GM23248 (cell line): ENCODE results near the gene CEBPA. TPM values are rescaled to one million over a fixed set of nuclear protein-coding genes. Genes with fewer than 3 reads are reported as not detected.

Experiments used
- DNase-seq: peaks from one replicate; pipeline ENCODE4 v3.0.0-alpha.2; 2015
- H2AFZ ChIP-seq: fragments of 200-600 bp; sonication (generic); 2 replicates; pipeline ENCODE4 v1.6.1; 2016; ENCODE audit warnings: antibody characterized with exemption
- H3F3A ChIP-seq: fragments of 200-600 bp; sonication (generic); 2 replicates; pipeline ENCODE4 v1.6.1; 2016; ENCODE audit warnings: mild to moderate bottlenecking, antibody characterized with exemption, mixed run types; ENCODE audit not compliant: insufficient read depth
- H3K27ac ChIP-seq: fragments of 200-600 bp; sonication (generic); 2 replicates; pipeline ENCODE4 v1.5.1; 2016; ENCODE audit warnings: mild to moderate bottlenecking
- H3K27me3 ChIP-seq: fragments of 200-600 bp; sonication (generic); replicated peaks from 2 replicates; pipeline ENCODE4 v1.6.1; 2016; ENCODE audit warnings: mild to moderate bottlenecking; ENCODE audit not compliant: insufficient read depth
- H3K36me3 ChIP-seq: fragments of 200-600 bp; sonication (generic); 2 replicates; pipeline ENCODE4 v1.6.1; 2016; ENCODE audit warnings: low read depth, mild to moderate bottlenecking
- H3K4me1 ChIP-seq: fragments of 200-600 bp; sonication (generic); 2 replicates; pipeline ENCODE4 v1.6.1; 2016; ENCODE audit warnings: mild to moderate bottlenecking; ENCODE audit not compliant: insufficient read depth
- H3K4me2 ChIP-seq: fragments of 200-600 bp; sonication (generic); one replicate; pipeline ENCODE4 v1.6.1; 2016; ENCODE audit warnings: mild to moderate bottlenecking; ENCODE audit not compliant: unreplicated experiment
- H3K4me3 ChIP-seq: fragments of 200-600 bp; sonication (generic); 2 replicates; pipeline ENCODE4 v1.5.1; 2016; ENCODE audit warnings: mild to moderate bottlenecking
- H3K79me2 ChIP-seq: fragments of 200-600 bp; sonication (generic); 2 replicates; pipeline ENCODE4 v1.6.1; 2016; ENCODE audit warnings: mild to moderate bottlenecking; ENCODE audit not compliant: insufficient read depth
- H3K9ac ChIP-seq: fragments of 200-600 bp; sonication (generic); 2 replicates; pipeline ENCODE4 v1.6.1; 2016; ENCODE audit warnings: mild to moderate bottlenecking
- H3K9me2 ChIP-seq: fragments of 200-600 bp; sonication (generic); 2 replicates; pipeline ENCODE4 v1.6.1; 2016; ENCODE audit warnings: mixed run types, mild to moderate bottlenecking, moderate library complexity; ENCODE audit not compliant: insufficient read depth
- H3K9me3 ChIP-seq: fragments of 200-600 bp; sonication (generic); one replicate; pipeline ENCODE4 v1.6.1; 2017; ENCODE audit warnings: low read depth
- H4K20me1 ChIP-seq: fragments of 200-600 bp; sonication (generic); 2 replicates; pipeline ENCODE4 v1.6.0; 2016; ENCODE audit not compliant: insufficient read depth
- EZH2 ChIP-seq: fragments of 200-600 bp; sonication (generic); IDR thresholded peaks from 2 replicates; pipeline ENCODE4 v1.6.1; 2018; ENCODE audit warnings: antibody characterized with exemption, mild to moderate bottlenecking; ENCODE audit not compliant: insufficient read depth, poor library complexity, severe bottlenecking
- EZH2phosphoT487 ChIP-seq: fragments of 200-600 bp; sonication (generic); IDR thresholded peaks from 2 replicates; pipeline ENCODE4 v1.6.1; 2018; ENCODE audit warnings: antibody characterized with exemption, moderate library complexity, mild to moderate bottlenecking, low read depth; ENCODE audit not compliant: insufficient read depth
- WGBS, 2 experiments: methylation state at CpG; one replicate each; pipeline ENCODE4 v1.1.6; 2015 to 2017; ENCODE audit warnings: low lambda C conversion rate in 2 of 2, low coverage in 1 of 2; ENCODE audit errors: missing lambda C conversion rate in 2 of 2; 5-methylcytosine and 5-hydroxymethylcytosine counted together
- in situ Hi-C: fragments of 300-500 bp; cut with MboI; formaldehyde crosslinking; loops from 2 replicates; pipeline ENCODE4 v1.15.0; 2020
- polyA plus RNA-seq: library from polyadenylated mRNA; unstranded; fragments of >200 nt; fragmentation: Nextera tagmentation; extraction: Ambion mirVana; gene quantifications from 2 replicates; pipeline ENCODE4 v1.2.1, GENCODE V29; 2016
- total RNA-seq: library from RNA; depleted of rRNA; stranded (reverse); fragments of >200 nt; shearing (Covaris generic); gene quantifications from 2 replicates; pipeline ENCODE4 v1.2.3, GENCODE V29; 2014

Gene CEBPA
- total and polyA plus RNA-seq, 2 experiments from 2014 or later: 0.22 TPM; not detected in 1

DNA sequence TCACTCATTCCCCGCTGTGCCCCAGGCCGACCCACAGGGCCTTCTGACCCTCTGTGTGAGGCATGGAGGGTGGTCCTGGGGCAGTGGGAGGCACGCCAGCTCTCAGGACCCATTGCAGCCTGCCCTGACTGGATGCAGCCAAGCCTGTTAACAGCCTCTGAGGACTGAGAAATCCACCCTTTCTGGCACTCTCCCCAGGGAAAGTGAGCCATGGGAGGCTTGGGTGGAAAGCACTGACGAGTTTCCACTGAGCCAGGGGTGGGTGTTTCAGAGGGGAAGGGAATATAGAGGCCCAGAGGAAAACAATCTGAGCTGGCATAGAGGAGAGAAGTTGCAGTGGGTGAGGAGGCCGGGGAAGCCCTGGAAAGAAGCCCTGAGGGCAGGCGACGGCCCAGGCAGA, 46.1 kb downstream of the CEBPA start:
- DNase-seq: peak; percentile 53
- Histone ChIP-seq H2AFZ (no peak overlapping the region), H3K36me3 (no peaks in the 10 kb centered on the region), H3K4me1 (no peaks in the 10 kb centered on the region), H3K9me3 (no peaks in the 10 kb centered on the region), H4K20me1 (no peaks in the 10 kb centered on the region), H3K79me2 (no peaks in the 10 kb centered on the region), H3K9ac (no peak overlapping the region), H3K27me3 (0 out of 2 replicates have a peak, but pooled peaks cover 2% of the 10 kb centered on the region), H3K9me2 (no peaks in the 10 kb centered on the region), H3F3A (no peaks in the 10 kb centered on the region), H3K4me3 (no peak overlapping the region), H3K27ac (no peak overlapping the region), H3K4me2 (no peak overlapping the region)
- in situ Hi-C loops: no loop called here
- no peak for TF ChIP-seq EZH2phosphoT487
- TF ChIP-seq EZH2: no peak
- WGBS, 2 experiments: 25 to 31% methylated on average over 7 of the region's 7 CpGs

DNA sequence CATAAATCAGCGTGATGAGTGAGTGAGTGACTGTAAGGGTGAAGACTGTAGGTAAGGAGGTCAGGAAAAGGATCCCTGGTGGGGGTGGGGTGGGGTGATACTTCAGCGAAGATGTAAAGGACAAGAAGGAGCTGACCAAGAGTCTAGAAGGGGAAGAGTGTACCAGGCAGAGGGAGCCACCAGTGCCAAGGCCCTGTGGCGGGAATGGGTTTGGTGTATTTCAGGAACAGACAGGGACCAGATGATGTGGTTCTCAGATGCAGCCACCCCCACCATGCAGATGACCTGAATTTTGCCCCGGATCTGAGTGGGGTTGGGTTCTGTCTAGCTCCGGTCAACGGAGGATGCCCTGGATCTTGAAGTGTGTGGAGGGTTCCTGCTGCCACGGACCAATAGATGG, 46.6 kb downstream of the CEBPA start:
- Histone ChIP-seq H3F3A (no peaks in the 10 kb centered on the region), H3K9ac (no peak overlapping the region), H3K79me2 (no peaks in the 10 kb centered on the region), H3K27me3 (0 out of 2 replicates have a peak, but pooled peaks cover 2% of the 10 kb centered on the region), H2AFZ (no peak overlapping the region), H3K9me3 (no peaks in the 10 kb centered on the region), H3K4me1 (no peaks in the 10 kb centered on the region), H3K36me3 (no peaks in the 10 kb centered on the region), H3K4me3 (no peak overlapping the region), H3K4me2 (no peak overlapping the region), H3K9me2 (no peaks in the 10 kb centered on the region), H3K27ac (no peak overlapping the region), H4K20me1 (no peaks in the 10 kb centered on the region)
- 62% methylated on average over 7 of the region's 7 CpGs for WGBS, 2 experiments
- TF ChIP-seq EZH2phosphoT487 (no peak), EZH2 (no peak)
- no peak for DNase-seq
- in situ Hi-C loops: no loop called here

DNA sequence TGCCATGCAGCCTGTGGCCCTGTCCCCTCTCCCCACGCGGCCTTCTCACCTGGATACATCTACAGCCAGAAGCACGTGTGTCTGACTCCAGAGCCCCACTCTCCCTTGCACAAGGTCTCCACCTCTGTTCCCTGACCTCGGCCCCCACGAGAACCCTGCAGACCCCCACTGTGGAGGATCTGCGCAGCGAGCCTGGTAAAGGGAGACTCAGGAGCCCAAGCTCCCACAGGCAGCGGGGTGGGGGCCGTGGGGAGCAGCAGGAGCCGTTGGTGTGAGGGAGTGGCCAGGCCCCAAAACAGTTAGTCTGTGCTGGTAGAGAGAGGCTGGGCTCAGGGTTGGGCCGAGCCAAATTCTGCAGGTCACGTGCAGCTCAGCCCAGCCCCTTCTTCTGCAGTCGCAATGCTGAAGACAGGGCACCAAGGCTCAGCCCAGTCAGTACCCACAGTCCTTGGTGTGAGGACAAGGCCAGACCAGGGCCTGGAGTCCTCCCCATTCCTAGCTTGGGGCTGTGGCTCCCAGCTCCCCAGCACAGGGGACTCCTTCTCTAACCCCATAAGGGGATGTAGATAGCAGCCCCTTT, 48.0 kb downstream of the CEBPA start:
- Histone ChIP-seq H3K4me3 (no peak overlapping the region), H4K20me1 (no peaks in the 10 kb centered on the region), H3K4me2 (no peak overlapping the region), H3K36me3 (no peaks in the 10 kb centered on the region), H3K79me2 (no peaks in the 10 kb centered on the region), H3K9me2 (no peaks in the 10 kb centered on the region), H3K9ac (no peak overlapping the region), H3K9me3 (no peaks in the 10 kb centered on the region), H3K27me3 (0 out of 2 replicates have a peak, but pooled peaks cover 1% of the 10 kb centered on the region), H3F3A (no peaks in the 10 kb centered on the region), H3K27ac (no peak overlapping the region), H2AFZ (no peak overlapping the region), H3K4me1 (no peaks in the 10 kb centered on the region)
- in situ Hi-C loops: no loop called here
- DNase-seq: no peak
- TF ChIP-seq EZH2phosphoT487 (no peak), EZH2 (no peak)
- WGBS, 2 experiments: 47 to 53% methylated on average over 13 of the region's 13 CpGs

DNA sequence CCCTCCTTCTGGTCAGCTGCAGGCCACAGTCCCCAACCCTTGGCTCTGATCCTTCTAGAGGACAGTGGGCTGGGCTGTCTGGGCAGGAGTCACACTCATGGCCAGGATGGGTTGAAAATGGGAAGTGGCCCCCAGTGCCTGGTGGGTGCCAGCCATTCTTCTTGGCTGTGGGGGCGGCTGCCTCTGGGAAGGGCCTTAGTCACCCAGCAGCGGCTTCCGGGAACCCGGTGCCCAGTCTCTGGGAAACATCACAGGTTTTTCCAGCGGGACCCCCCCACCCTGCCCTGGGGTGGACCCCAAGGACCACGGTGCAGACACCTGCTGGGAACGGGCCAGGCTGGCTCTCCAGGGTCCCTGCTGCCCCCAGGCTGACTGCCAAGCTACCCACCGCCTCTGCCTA, 49.4 kb downstream of the CEBPA start:
- Histone ChIP-seq H3F3A (no peaks in the 10 kb centered on the region), H3K27me3 (no peaks in the 10 kb centered on the region), H3K36me3 (no peaks in the 10 kb centered on the region), H3K4me2 (no peak overlapping the region), H2AFZ (no peak overlapping the region), H4K20me1 (no peaks in the 10 kb centered on the region), H3K4me1 (no peaks in the 10 kb centered on the region), H3K9me2 (no peaks in the 10 kb centered on the region), H3K4me3 (no peak overlapping the region), H3K9ac (no peak overlapping the region), H3K79me2 (no peaks in the 10 kb centered on the region), H3K27ac (no peak overlapping the region), H3K9me3 (no peaks in the 10 kb centered on the region)
- DNase-seq: no peak
- no peak for TF ChIP-seq EZH2phosphoT487
- no peak for TF ChIP-seq EZH2
- WGBS, 2 experiments: 65 to 69% methylated on average over 6 to 7 of the region's 8 CpGs
- in situ Hi-C loops: no loop called here
